ENCODE measurements around the gene ZSCAN2. TPM values are rescaled to one million over a fixed set of nuclear protein-coding genes. Genes with fewer than 3 reads are reported as not detected.

The ZSCAN2 gene
- total RNA-seq, 1 donor from 2014 or later: 26.6 TPM

- no peak for DNase-seq (ENCODE audit: low read depth)
- Histone ChIP-seq H3K36me3 (ENCODE audit: control insufficient read depth, insufficient read depth, low read length) (peaks cover under 1% of the 10 kb centered on the region), H3K4me3 (ENCODE audit: low read depth, low read length) (no peak overlapping the region), H3K27me3 (ENCODE audit: control insufficient read depth, insufficient read depth, low read length) (no peaks in the 10 kb centered on the region)
- TF ChIP-seq CTCF (IDR thresholded peaks at IDR 0.05; ENCODE audit: insufficient read depth, low read length, poor library complexity, severe bottlenecking): no peak
Measured at GRCh38 chr15:84603630-84604379, 3.0 kb downstream of the ZSCAN2 start.

GRCh38 chr15:84604826-84605553, 4.2 kb downstream of the ZSCAN2 start:
- Histone ChIP-seq H3K4me3 (ENCODE audit: low read depth, low read length) (no peak overlapping the region), H3K36me3 (ENCODE audit: control insufficient read depth, insufficient read depth, low read length) (peaks cover 1% of the 10 kb centered on the region), H3K27me3 (ENCODE audit: control insufficient read depth, insufficient read depth, low read length) (no peaks in the 10 kb centered on the region)
- DNase-seq (ENCODE audit: low read depth): no peak
- no peak for TF ChIP-seq CTCF (IDR thresholded peaks at IDR 0.05; ENCODE audit: insufficient read depth, low read length, poor library complexity, severe bottlenecking)

GRCh38 chr15:84605554-84605882, 4.7 kb downstream of the ZSCAN2 start:
- H3K4me3 ChIP-seq (ENCODE audit: low read depth, low read length): no peak overlapping the region
- peaks cover 1% of the 10 kb centered on the region for H3K36me3 ChIP-seq (ENCODE audit: control insufficient read depth, insufficient read depth, low read length)
- no peaks in the 10 kb centered on the region for H3K27me3 ChIP-seq (ENCODE audit: control insufficient read depth, insufficient read depth, low read length)
- DNase-seq (ENCODE audit: low read depth): no peak
- no peak for TF ChIP-seq CTCF (IDR thresholded peaks at IDR 0.05; ENCODE audit: insufficient read depth, low read length, poor library complexity, severe bottlenecking)

- DNase-seq (ENCODE audit: low read depth): no peak
- Histone ChIP-seq H3K36me3 (ENCODE audit: control insufficient read depth, insufficient read depth, low read length) (peaks cover 1% of the 10 kb centered on the region), H3K4me3 (ENCODE audit: low read depth, low read length) (no peak overlapping the region), H3K27me3 (ENCODE audit: control insufficient read depth, insufficient read depth, low read length) (no peaks in the 10 kb centered on the region)
- TF ChIP-seq CTCF (IDR thresholded peaks at IDR 0.05; ENCODE audit: insufficient read depth, low read length, poor library complexity, severe bottlenecking): no peak
Measured at GRCh38 chr15:84606653-84607120, 5.9 kb downstream of the ZSCAN2 start.

GRCh38 chr15:84608707-84609284, 8.0 kb downstream of the ZSCAN2 start:
- no peak for DNase-seq (ENCODE audit: low read depth)
- peaks cover 1% of the 10 kb centered on the region for H3K36me3 ChIP-seq (ENCODE audit: control insufficient read depth, insufficient read depth, low read length)
- TF ChIP-seq CTCF (IDR thresholded peaks at IDR 0.05; ENCODE audit: insufficient read depth, low read length, poor library complexity, severe bottlenecking): no peak
- no peak overlapping the region for H3K4me3 ChIP-seq (ENCODE audit: low read depth, low read length)
- no peaks in the 10 kb centered on the region for H3K27me3 ChIP-seq (ENCODE audit: control insufficient read depth, insufficient read depth, low read length)
